GM18909 (cell line): Measurements from ENCODE around the gene CASKIN2.

ENCODE experiments used
- ATAC-seq: cut with Tn5 transposase; IDR thresholded peaks from one replicate; pipeline ENCODE4 v1.9.1; 2021; ENCODE audit warnings: mild to moderate bottlenecking; ENCODE audit not compliant: unreplicated experiment, poor library complexity

The CASKIN2 gene

DNA sequence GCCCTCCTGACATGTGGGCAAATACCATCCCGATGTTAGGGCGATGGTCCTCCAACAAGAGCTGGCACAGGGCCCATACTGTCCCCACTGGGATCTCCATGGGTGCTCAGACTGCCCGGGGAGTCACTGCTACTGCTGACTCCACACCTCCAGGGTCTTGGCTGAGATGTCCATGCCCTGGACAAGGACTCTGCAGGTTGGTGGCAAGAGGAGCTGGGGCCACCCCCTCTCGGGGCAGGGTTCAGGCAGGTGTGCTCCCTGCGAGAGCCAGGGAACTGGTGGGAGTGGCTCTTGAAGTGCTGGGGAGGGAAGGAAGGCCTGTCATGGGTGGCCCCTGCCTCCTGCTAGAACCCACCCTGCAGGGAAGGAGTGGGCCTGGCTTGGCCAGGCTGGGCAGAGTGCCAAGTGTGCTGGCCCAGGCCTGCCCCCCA is 6.4 kb downstream of the CASKIN2 start:
- ATAC-seq, result no peak

DNA sequence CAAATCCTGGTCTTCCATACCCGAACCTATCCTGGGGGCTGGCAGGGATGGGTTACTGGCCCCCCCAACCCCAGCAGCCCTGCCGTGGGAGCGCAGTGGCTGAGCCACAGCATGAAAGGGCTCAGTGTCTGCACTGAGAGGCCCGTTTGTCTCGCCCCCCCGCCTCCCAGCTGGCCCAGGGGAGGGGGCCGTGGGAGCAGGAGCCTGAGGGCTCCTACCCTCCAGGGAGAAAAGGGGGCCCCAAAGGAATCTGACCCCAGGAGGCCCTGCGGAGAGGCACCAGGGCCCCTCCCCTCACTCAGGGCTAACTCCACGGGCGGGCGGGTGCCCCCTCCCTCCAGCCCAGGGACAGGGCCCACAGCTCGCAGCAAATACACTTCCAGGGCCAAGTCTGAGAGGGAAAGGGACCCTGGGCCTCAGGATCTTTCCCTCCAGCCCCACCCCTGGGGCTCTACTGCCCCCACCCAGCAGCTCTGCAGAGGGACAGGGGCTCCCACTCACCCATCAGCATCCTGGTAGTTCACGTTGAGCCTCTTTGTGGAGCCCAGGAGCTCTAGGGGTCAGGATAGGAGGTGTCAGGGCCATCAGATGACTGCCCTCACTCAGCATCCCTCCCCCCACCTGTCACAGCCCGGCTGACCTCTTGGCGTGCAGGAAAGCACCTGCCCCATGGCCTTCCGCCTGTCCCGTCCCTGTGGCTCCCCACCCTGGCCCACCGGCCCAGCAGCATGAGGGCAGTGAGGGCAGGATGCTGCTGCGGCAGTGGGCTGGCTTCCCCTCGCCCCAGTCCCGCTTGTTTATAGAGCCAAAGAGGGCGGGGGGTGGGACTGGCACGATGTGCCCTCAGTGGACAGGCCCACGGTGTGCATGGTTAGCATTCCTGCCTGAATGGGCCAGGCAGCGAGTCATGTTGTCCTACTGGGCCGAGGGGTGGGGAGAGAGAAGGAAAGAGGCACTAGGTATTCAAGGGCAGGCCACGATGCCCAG is 7.3 kb downstream of the CASKIN2 start:
- no peak for ATAC-seq

DNA sequence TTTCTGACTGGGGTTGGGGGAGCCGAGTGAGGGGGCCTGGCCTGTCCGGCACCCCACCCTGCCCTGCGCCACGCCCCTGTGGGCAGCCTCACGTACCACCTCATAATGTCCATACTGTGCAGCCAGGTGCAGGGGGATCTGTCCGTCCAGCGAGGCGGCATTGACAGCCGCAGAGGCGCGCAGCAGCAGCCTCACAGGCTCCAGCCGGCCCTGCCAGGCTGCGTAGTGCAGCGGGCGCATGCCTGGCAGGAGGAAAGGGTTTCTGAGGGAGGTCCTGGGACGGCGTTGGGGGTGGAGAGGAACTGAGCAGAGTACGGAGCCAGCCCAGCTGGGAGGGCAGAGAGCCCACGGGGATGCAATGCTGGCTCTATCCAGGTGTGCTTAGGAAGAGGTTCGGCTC is 8.4 kb downstream of the CASKIN2 start:
- ATAC-seq, result no peak

DNA sequence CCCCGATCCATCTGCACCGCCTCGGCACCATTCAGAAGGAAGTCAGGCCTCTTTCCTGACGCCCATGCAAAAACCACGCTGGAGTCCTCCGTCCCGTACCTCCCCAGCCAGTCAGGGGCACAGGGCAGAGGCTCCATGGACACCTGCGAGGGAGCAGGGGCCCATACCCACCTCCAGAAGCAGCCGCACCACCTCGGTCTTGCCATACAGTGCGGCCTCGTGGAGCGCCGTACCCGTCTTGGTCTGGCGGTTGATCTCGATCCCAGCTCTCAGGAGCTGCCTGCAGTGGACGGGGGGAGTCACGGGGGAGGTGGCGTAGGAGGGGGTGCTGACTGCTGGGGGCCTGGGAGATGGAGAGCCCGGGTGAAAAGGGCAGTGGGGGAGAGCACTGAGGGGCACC is 9.2 kb downstream of the CASKIN2 start:
- ATAC-seq, result no peak

DNA sequence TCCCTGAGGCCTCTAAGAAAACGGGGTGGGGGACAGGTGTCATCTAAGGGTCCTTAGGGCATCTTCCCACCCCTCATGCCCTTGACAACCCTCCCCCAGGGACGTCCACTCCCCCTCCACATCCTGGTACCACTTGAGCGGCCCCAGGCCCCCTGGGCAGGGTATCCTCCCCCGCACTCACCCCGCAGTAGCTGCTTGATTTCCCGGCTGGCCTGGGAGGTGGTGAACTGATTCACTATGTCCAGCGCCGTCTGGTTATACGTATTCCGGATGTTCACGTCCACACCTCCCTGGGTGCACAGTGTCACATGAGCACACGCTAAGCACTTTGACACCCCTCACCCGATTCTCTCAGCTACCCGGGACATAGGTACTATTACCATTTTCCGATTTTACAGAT is 9.7 kb downstream of the CASKIN2 start:
- no peak for ATAC-seq

DNA sequence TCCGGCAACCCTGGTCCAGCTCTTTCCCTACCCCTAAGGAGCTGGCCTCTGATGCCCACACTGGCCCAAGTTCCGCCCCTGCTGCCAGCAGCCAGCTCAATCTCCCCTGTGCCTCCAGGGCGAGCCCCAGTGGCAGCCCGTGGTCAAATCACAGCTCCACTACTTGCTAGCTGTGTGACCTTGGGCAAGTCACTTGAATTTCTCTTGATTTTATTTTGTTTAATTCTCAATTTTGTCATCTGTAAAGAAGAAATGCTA is 10.3 kb downstream of the CASKIN2 start:
- no peak for ATAC-seq

DNA sequence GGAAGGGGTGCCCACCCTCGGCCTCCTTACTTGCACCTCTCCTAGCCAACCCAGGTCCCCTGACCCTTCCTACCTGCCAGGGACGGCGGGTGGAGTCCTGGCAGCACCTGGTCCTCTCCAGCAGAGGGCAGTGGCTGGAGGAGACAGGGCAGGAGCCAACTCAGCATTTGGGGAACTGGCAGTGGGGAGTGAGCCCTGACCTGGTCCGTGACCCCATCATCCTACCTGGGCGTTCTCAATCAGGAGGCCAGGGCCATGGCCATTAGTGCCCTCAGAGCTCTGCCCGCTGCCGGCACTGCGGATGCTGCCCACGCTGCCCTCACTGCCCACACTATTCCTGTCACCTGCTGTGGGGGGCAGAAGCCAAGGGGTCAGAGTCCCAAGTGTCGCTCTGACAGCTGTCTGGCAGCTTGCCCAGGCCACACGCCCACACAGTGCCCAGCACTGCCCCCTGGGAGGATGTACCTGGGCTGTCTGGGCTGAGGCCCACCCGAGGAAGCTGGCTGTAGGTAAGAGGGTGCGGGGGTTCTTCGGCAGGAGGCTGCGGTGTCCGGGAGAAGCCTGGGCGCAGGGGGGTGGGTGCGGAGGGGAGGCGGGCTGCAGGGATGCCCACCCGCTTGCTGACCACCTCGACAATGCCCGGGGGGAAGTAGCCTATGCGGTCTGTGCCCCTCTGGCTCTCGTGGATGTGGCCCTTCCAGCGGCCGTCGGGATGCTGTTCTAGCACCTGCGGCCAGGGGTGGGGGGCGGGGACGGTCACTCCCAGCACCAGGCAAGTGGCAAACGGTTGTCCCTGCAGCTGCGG is 10.8 kb downstream of the CASKIN2 start:
- no peak for ATAC-seq

DNA sequence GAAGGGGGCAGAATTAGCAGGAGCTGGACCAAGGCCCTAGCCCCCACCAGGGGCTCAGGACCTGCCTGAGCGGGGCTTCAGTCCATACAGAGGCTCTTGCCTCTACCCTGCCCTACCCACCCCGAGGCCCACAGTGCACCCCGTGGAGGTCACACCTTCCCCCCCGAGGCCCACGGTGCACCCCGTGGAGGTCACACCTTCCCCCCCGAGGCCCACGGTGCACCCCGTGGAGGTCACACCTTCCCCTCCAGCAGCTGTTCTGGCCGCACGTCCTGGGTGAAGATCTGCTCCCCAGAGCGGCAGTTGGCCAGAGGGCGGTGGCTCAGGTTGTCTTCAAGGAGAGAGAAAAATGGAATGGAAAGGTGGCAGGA is 11.4 kb downstream of the CASKIN2 start:
- no peak for ATAC-seq

DNA sequence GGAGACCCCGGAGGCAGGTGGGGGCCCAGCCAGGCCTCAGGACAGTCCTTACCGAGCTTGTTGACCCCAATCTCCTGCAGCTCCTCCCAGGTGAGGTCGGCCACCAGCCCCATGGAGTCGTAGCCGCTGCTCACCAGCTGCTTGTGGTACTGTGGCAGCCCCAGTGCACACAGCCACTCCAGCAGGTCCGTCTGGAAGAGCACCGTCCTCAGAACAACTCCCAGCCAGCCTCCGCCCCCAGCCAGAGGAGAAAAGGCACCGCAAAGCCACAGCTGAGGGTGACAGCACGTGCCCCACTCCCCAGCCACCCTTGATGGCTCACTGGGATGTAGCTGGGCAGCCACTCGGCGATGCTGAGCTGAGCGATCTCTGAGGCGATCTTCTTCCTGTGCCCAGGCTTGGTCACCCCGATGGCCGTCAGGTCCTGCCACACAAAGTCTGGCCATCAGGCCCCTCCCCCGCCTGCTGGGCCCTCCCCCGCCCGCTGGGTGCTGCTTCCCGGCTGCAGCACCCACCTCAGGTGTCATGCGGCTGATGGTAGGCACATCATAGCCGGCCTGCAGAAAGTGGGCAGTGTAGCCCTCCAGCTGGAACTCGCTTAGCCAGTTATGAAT is 11.9 kb downstream of the CASKIN2 start:
- no peak for ATAC-seq

DNA sequence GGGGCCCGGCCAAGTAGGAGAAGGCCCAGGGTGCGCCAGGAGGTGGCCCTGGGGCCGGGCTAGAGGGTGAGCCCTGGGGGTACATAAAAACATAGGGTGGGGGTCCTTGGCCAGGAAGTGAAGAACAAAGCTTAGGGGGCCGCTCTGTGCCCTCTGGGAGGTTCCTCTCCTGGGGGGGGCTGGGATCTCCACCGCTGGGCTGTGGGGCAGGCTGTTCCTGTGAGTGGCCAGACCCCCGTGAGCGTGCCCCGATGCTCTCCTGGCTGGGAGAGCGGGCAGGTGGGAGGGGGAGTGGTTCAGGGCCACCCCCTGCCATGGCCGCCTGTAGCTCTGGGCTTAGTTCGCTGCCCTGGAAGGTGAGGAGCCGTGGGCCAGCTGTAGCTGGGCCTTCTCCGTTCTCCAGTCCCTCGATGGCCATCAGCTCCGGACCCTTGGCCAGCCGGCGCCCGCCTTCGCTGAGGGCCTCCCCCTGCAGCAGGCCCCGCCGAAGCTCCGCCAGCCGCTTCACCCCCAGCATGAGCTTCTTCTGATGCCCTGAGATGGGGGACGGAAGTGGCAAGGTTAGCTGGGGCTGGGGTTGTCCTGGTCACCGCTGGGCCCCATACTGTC is 12.5 kb downstream of the CASKIN2 start:
- ATAC-seq, result no peak

DNA sequence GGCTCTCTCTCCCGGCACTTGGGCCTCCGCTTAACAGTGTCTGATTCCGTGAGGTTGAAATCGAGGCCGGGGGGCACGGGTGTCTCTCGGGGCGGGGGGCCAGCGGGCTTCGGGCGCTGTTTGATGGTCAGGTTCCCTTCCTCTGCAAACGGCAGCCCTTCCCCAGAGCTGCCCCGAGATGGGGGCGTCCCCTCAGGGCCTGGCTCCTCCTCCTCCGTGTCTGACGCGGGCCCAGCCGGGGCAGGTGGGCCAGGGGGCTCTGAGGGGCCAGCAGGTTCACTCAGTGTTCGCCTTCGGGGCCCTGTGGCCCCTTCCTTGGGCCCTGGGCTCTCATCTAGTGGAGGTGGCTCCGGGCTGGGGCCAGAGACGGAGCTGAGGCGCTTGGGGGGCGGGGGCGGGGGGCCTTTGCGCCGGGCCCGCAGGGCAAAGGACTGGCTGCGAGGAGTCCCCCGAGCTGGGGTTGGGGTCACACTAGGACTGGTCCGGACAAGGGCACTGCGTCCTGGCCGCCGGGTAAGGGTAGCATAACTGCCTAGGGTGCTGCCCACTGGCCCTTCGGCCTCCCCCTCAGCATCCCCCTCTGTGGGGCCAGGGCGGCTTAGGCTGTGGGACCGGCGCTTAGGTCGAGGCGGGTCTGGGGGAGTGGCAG is 13.1 kb downstream of the CASKIN2 start:
- no peak for ATAC-seq

DNA sequence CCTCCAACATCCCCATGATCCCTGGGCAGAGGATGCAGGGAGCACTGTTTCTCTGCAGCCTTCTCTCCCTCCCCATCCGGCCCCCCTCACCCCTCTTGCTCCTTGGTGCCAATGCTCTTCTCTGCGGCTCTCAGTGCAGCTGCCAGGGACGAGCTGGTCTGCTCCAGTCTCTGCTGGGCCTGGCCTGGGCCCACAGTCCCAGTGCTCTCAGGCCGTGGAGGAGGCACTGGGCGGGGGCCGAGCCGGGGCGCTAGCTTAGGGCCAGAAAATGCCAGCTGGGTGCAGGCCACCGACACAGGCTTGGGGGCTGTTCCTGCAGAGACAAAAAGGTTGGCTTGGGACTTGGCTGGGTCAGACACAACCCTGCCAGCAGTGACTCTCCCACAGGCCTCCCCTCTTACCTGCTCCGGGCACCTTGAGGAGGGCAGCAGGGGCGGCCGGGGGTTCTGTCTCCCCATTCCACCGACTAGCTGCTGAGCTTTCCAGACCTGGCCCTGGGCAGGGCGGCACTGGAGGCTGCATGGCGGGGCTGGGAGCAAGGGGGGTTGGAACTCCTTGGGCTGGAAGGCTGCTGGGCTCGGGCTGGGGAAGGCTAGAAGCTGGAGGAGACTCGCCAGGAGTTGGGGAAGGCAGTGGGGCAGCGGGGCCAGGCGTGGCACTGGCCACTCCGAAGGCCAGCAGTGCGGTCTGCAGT is 13.8 kb downstream of the CASKIN2 start:
- ATAC-seq, result no peak

DNA sequence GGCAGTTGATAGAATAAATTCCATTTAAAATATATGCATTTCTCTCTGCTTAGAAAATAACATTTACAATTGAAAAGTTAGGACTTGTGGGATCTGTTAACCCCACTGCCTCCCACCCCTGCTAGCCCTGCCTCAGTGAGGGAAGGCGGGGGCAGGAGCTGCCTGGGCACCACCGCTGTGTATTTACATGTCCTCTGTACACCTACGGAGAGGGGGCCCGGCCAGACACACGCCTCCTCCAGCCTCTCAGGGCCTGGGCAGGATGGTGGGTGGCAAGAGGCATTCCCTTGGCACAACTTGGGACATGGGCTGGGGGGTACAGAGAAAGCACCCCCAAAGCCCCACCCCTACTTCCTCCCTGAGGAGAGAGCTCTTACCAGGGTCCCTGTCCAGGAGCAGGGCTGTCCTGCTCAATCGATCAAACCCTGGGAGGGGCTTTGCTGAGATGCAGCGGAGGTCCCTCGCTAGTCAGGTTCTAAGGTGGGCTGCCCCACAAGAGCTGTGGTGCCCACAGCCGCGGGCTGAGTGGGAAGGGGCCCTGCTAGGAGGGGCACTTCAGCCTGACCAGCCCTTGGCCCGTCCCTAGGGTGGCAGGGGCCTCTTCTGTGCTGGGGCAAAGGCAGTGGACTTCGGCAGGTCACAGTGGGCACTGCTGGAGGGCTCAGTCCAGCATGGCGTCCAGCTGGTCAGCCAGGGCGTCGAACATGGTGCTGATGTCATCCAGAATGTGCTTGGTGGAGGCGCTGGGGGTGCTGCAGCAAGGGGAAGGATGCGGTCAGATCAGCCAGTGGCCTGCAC is 14.7 kb downstream of the CASKIN2 start:
- ATAC-seq, result no peak

DNA sequence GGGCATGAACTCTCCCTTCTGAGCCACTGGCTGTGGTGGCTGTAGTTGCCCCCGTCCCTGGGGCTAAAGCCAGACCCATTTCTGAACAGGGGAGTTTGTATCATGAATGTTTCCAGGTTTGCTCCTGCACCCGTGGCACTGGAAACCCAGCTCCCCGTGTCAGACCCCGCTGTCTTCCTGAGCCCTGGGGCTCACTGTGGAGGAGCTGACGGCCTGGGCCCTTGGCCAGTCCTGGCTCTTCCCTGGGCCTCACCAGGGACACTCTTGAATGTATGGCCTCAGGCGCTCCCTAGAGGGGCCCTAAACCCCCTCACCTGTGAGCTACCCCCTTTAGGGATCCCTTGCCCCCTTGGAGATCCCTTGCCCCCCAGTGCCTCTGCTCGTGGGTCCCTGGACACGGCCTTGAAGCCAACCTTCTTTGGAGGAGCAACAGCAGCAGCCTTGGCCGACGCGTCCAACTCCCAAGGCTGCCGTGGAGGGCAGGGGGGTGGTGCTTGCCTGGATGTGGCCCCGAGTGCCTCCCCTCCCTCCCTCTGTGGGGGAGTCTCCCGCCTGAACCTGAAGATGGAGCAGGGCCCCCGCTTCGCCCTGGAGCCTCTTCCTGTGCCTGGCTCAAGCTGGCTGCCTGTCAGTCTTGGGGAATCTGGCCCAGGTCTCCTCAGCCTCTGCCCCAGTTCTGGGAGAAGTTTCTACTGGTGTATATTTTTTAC is 15.9 kb downstream of the CASKIN2 start:
- no peak for ATAC-seq

DNA sequence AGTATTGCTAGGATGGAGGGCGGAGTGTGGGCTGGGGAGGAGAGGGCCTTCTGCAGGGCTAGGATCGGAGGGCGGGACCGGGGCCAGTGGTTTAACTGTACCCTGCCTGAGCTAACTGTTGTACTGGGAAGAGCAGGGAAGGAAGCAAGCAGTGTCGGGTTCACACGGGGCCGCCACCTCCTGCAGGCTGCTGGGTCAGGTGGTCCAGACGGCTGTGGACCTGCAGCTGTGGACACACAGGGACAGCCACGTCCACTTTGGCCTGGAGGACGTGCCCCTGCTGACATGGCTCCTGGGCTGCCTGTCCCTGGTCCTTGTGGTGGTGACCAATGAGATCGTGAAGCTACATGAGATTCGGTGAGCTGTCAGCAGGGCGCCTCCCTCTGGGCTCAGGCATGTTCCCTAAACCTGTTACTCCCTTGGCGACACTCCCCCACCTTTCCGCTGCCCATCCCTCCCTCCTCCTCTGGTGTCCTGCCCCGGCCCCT is 16.6 kb downstream of the CASKIN2 start:
- no peak for ATAC-seq

DNA sequence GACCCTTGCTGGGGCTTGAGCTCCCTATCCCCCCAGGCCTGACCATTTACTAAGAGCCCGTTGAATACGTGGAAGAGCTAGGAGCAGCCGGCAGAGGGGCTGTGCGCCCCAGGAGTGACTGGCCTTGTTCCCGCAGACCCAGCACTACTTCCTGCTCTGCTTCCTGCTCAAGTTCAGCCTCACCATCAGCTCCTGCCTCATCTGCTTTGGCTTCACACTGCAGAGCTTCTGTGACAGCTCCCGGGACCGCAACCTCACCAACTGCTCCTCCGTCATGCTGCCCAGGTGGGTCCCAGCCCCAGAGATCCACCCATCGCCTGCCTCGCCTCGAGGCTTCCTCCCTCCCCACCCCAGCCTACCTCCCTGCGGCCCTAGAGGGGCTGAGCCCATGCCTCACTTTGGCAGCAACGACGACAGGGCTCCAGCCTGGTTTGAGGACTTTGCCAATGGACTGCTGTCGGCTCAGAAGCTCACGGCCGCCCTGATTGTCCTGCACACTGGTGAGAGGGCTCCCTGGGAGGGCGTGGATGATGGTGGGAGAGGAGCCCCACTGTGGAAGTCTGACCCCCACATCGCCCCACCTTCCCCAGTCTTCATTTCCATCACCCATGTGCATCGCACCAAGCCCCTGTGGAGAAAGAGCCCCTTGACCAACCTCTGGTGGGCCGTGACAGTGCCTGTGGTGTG is 17.2 kb downstream of the CASKIN2 start:
- ATAC-seq, result no peak

DNA sequence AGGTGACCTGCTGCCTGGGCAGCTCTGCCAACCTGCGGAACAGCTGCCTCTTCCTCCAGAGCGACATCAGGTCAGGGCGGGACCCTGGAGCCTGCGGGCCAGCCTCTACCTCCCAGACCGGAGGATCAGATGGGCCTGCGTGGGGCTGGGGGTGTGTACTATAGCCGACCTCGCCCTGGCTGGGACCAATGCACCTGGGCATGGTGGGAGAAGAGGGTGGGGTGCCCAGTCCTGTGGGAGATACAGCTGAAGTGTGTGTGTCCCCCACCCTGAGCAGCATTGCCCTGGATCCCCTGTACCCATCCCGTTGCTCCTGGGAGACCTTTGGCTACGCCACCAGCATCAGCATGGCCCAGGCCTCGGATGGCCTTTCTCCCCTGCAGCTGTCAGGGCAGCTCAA is 19.3 kb downstream of the CASKIN2 start:
- no peak for ATAC-seq
